Measurements from ENCODE around the gene CIC. TPM values are rescaled to one million over a fixed set of nuclear protein-coding genes. Genes with fewer than 3 reads are reported as not detected.

The CIC gene
- polyA plus RNA-seq, 2 of the 4 experiments (the other 2 are of a cell fraction): 7.2 to 56.4 TPM

Other genes starting within 250 kb of the CIC start
- gene GRIK5, start 199.0 kb upstream of the CIC start, polyA plus RNA-seq (2011; rRNA removed): 0.22 and 0.42 TPM in 2 replicates
- gene GRIK5, start 199.0 kb upstream of the CIC start, polyA plus RNA-seq (2017; fragmentation: RNase III; extraction: RNeasy Plus Mini Kit Qiagen cat#74134 plus additional on column Dnase treatment): 0.30 to 0.54 TPM (median 0.45 TPM) in 3 replicates
- gene ZNF574, start 193.1 kb upstream of the CIC start, polyA plus RNA-seq (2011; rRNA removed): 11.3 and 16.9 TPM in 2 replicates
- gene ZNF574, start 193.1 kb upstream of the CIC start, polyA plus RNA-seq (2017; fragmentation: RNase III; extraction: RNeasy Plus Mini Kit Qiagen cat#74134 plus additional on column Dnase treatment): 20.9 to 21.8 TPM (median 21.1 TPM) in 3 replicates
- gene POU2F2, start 136.8 kb upstream of the CIC start, polyA plus RNA-seq (2011; rRNA removed): 0.15 and 0.16 TPM in 2 replicates
- gene POU2F2, start 136.8 kb upstream of the CIC start, polyA plus RNA-seq (2017; fragmentation: RNase III; extraction: RNeasy Plus Mini Kit Qiagen cat#74134 plus additional on column Dnase treatment): 0.24 to 0.49 TPM (median 0.28 TPM) in 3 replicates
- 30.8 and 37.9 TPM in 2 replicates for gene DEDD2, start 51.6 kb upstream of the CIC start, polyA plus RNA-seq (2011; rRNA removed)
- 39.7 to 54.1 TPM (median 43.2 TPM) in 3 replicates for gene DEDD2, start 51.6 kb upstream of the CIC start, polyA plus RNA-seq (2017; fragmentation: RNase III; extraction: RNeasy Plus Mini Kit Qiagen cat#74134 plus additional on column Dnase treatment)
- 7.1 and 8.7 TPM in 2 replicates for gene ZNF526, start 48.9 kb upstream of the CIC start, polyA plus RNA-seq (2011; rRNA removed)
- gene ZNF526, start 48.9 kb upstream of the CIC start, polyA plus RNA-seq (2017; fragmentation: RNase III; extraction: RNeasy Plus Mini Kit Qiagen cat#74134 plus additional on column Dnase treatment): 12.2 to 12.9 TPM (median 12.6 TPM) in 3 replicates
- gene GSK3A, start 26.6 kb upstream of the CIC start, polyA plus RNA-seq (2011; rRNA removed): 55.2 and 79.7 TPM in 2 replicates
- 81.0 to 85.1 TPM (median 84.0 TPM) in 3 replicates for gene GSK3A, start 26.6 kb upstream of the CIC start, polyA plus RNA-seq (2017; fragmentation: RNase III; extraction: RNeasy Plus Mini Kit Qiagen cat#74134 plus additional on column Dnase treatment)
- 71.9 and 103 TPM in 2 replicates for gene ERF, start 14.1 kb upstream of the CIC start, polyA plus RNA-seq (2011; rRNA removed)
- gene ERF, start 14.1 kb upstream of the CIC start, polyA plus RNA-seq (2017; fragmentation: RNase III; extraction: RNeasy Plus Mini Kit Qiagen cat#74134 plus additional on column Dnase treatment): 107 to 123 TPM (median 120 TPM) in 3 replicates
- gene PRR19, start 32.9 kb downstream of the CIC start, polyA plus RNA-seq (2011; rRNA removed): 1.1 and 1.3 TPM in 2 replicates
- gene PRR19, start 32.9 kb downstream of the CIC start, polyA plus RNA-seq (2017; fragmentation: RNase III; extraction: RNeasy Plus Mini Kit Qiagen cat#74134 plus additional on column Dnase treatment): 3.4 to 4.5 TPM (median 4.2 TPM) in 3 replicates
- 79.7 and 101 TPM in 2 replicates for gene PAFAH1B3, start 33.4 kb downstream of the CIC start, polyA plus RNA-seq (2011; rRNA removed)
- gene PAFAH1B3, start 33.4 kb downstream of the CIC start, polyA plus RNA-seq (2017; fragmentation: RNase III; extraction: RNeasy Plus Mini Kit Qiagen cat#74134 plus additional on column Dnase treatment): 135 to 151 TPM (median 144 TPM) in 3 replicates
- gene TMEM145, start 44.1 kb downstream of the CIC start, polyA plus RNA-seq (2011; rRNA removed): 0.71 and 1.8 TPM in 2 replicates
- 3.6 to 5.1 TPM (median 4.3 TPM) in 3 replicates for gene TMEM145, start 44.1 kb downstream of the CIC start, polyA plus RNA-seq (2017; fragmentation: RNase III; extraction: RNeasy Plus Mini Kit Qiagen cat#74134 plus additional on column Dnase treatment)
- 8.9 and 10.4 TPM in 2 replicates for gene MEGF8, start 56.4 kb downstream of the CIC start, polyA plus RNA-seq (2011; rRNA removed)
- gene MEGF8, start 56.4 kb downstream of the CIC start, polyA plus RNA-seq (2017; fragmentation: RNase III; extraction: RNeasy Plus Mini Kit Qiagen cat#74134 plus additional on column Dnase treatment): 22.4 to 27.2 TPM (median 25.8 TPM) in 3 replicates
- 5.1 and 11.9 TPM in 2 replicates for gene CNFN, start 121.0 kb downstream of the CIC start, polyA plus RNA-seq (2011; rRNA removed)
- 33.2 to 44.6 TPM (median 33.6 TPM) in 3 replicates for gene CNFN, start 121.0 kb downstream of the CIC start, polyA plus RNA-seq (2017; fragmentation: RNase III; extraction: RNeasy Plus Mini Kit Qiagen cat#74134 plus additional on column Dnase treatment)
- 1.6 and 2.6 TPM in 2 replicates for gene LIPE, start 158.1 kb downstream of the CIC start, polyA plus RNA-seq (2011; rRNA removed)
- gene LIPE, start 158.1 kb downstream of the CIC start, polyA plus RNA-seq (2017; fragmentation: RNase III; extraction: RNeasy Plus Mini Kit Qiagen cat#74134 plus additional on column Dnase treatment): 2.5 to 3.2 TPM (median 2.7 TPM) in 3 replicates
- 0.13 and 0.14 TPM in 2 replicates for gene CXCL17, start 173.7 kb downstream of the CIC start, polyA plus RNA-seq (2011; rRNA removed)
- not detected in 3 replicates for gene CXCL17, start 173.7 kb downstream of the CIC start, polyA plus RNA-seq (2017; fragmentation: RNase III; extraction: RNeasy Plus Mini Kit Qiagen cat#74134 plus additional on column Dnase treatment)

All from A549 (cell line).